Cardiac muscle cell (in vitro differentiated cells and primary cell): Measurements from ENCODE around the gene BMF. TPM values are rescaled to one million over a fixed set of nuclear protein-coding genes. Genes with fewer than 3 reads are reported as not detected.
"Not testable (repeated sequence)": the region's sequence is repeated elsewhere in the genome, so short reads cannot be mapped to it uniquely, and the experiment has no call there.

Source experiments
- DNase-seq, 2 donors: peaks; one replicate each; pipeline versions ENCODE4 v3.0.0 to v3.0.0-alpha.2; 2010 to 2017; ENCODE audit warnings: low read depth in 1 of 2, low spot score in 1 of 2
- H3K27ac ChIP-seq: fragments of 200-600 bp; sonication (generic); 2 replicates; pipeline ENCODE4 v1.5.1; 2016
- H3K27me3 ChIP-seq: fragments of 200-600 bp; sonication (generic); 2 replicates; pipeline ENCODE4 v1.6.0; 2016; ENCODE audit warnings: control low read depth
- H3K36me3 ChIP-seq: fragments of 200-600 bp; sonication (generic); 2 replicates; pipeline ENCODE4 v1.5.1; 2016; ENCODE audit warnings: control low read depth
- H3K4me1 ChIP-seq: fragments of 200-600 bp; sonication (generic); 2 replicates; pipeline ENCODE4 v1.8.1; 2017; ENCODE audit warnings: low read depth, mild to moderate bottlenecking, mixed run types
- H3K4me3 ChIP-seq: fragments of 200-600 bp; sonication (generic); 2 replicates; pipeline ENCODE4 v1.5.1; 2016; ENCODE audit warnings: mild to moderate bottlenecking
- H3K9me3 ChIP-seq: fragments of 200-600 bp; sonication (generic); 2 replicates; pipeline ENCODE4 v1.5.1; 2017; ENCODE audit warnings: low read depth, mild to moderate bottlenecking, control low read depth
- CTCF ChIP-seq: IDR thresholded peaks from 2 replicates; pipeline ENCODE4 v1.5.1; 2012; ENCODE audit warnings: low read depth, mild to moderate bottlenecking, low read length
- polyA plus RNA-seq: library from polyadenylated mRNA; unstranded; fragments of >200 nt; fragmentation: Nextera tagmentation; extraction: Ambion mirVana; gene quantifications from 2 replicates; pipeline ENCODE4 v1.2.1, GENCODE V29; 2016
- total RNA-seq: library from RNA; depleted of rRNA; stranded (reverse); fragments of >200 nt; gene quantifications from 2 replicates; pipeline ENCODE4 v1.2.3, GENCODE V29; 2016

The BMF gene
- total and polyA plus RNA-seq, 2 experiments from 2014 or later = 8.1 to 56.1 TPM

GRCh38 chr15:40137303-40138200 is 28.9 kb upstream of the BMF start:
- TF ChIP-seq CTCF = no peak
- no peak overlapping the region for H3K27ac ChIP-seq

GRCh38 chr15:40136470-40137302 is 28.0 kb upstream of the BMF start:
- H3K36me3 ChIP-seq = no peaks in the 10 kb centered on the region
- peak in 1 of 2 donors; percentile 51 for DNase-seq
- H3K27ac ChIP-seq = no peak overlapping the region
- TF ChIP-seq CTCF = no peak
- no peaks in the 10 kb centered on the region for H3K27me3 ChIP-seq
- no peak overlapping the region for H3K4me3 ChIP-seq
- H3K9me3 ChIP-seq = no peaks in the 10 kb centered on the region
- peaks cover 8% of the 10 kb centered on the region for H3K4me1 ChIP-seq

More at GRCh38 chr15:40137303-40138200, 28.9 kb upstream of the BMF start:
- H3K36me3 ChIP-seq = no peaks in the 10 kb centered on the region
- H3K4me3 ChIP-seq = no peak overlapping the region
- no peak for DNase-seq
- H3K9me3 ChIP-seq = no peaks in the 10 kb centered on the region
- H3K4me1 ChIP-seq = peaks cover 8% of the 10 kb centered on the region
- no peaks in the 10 kb centered on the region for H3K27me3 ChIP-seq

- not testable (repeated sequence) for H3K27me3 ChIP-seq, H3K27ac ChIP-seq, H3K4me3 ChIP-seq, H3K36me3 ChIP-seq, DNase-seq, H3K9me3 ChIP-seq, H3K4me1 ChIP-seq
Observed at GRCh38 chr15:40135846-40136450, 27.3 kb upstream of the BMF start.

GRCh38 chr15:40134885-40135284 is 26.2 kb upstream of the BMF start:
- TF ChIP-seq CTCF = no peak
- H3K27ac ChIP-seq = no peak overlapping the region
- H3K27me3 ChIP-seq = no peaks in the 10 kb centered on the region
- H3K4me1 ChIP-seq = peaks cover 8% of the 10 kb centered on the region
- no peaks in the 10 kb centered on the region for H3K9me3 ChIP-seq
- DNase-seq = no peak
- H3K36me3 ChIP-seq = no peaks in the 10 kb centered on the region
- H3K4me3 ChIP-seq = no peak overlapping the region

GRCh38 chr15:40133544-40133943 is 24.9 kb upstream of the BMF start:
- TF ChIP-seq CTCF = no peak
- no peak for DNase-seq
- H3K36me3 ChIP-seq = no peaks in the 10 kb centered on the region
- H3K27ac ChIP-seq = no peak overlapping the region
- peaks cover 11% of the 10 kb centered on the region for H3K27me3 ChIP-seq
- no peaks in the 10 kb centered on the region for H3K9me3 ChIP-seq
- H3K4me1 ChIP-seq = peaks cover 8% of the 10 kb centered on the region
- H3K4me3 ChIP-seq = no peak overlapping the region
